Activated CD4-positive, CD25-positive, alpha-beta regulatory T cell treated with anti-CD3 and anti-CD28 coated beads, Interleukin-2, amount 50 U/mL, for 24 hours (primary cell): ENCODE measurements around the gene AADACL4.
A peak's percentile ranks its signal among the peaks of the same experiment; 100 is the strongest.

ENCODE experiments used
- ATAC-seq, 2 donors: fragments of 150-1000 bp; cut with Tn5 transposase; one replicate each; pipeline ENCODE4 v1.10.0; 2021; ENCODE audit warnings: mild to moderate bottlenecking in 1 of 2, moderate library complexity in 1 of 2

The AADACL4 gene

GRCh38 chr1:12613180-12613579 lies 30.7 kb upstream of the AADACL4 start:
- ATAC-seq: no peak

DNA sequence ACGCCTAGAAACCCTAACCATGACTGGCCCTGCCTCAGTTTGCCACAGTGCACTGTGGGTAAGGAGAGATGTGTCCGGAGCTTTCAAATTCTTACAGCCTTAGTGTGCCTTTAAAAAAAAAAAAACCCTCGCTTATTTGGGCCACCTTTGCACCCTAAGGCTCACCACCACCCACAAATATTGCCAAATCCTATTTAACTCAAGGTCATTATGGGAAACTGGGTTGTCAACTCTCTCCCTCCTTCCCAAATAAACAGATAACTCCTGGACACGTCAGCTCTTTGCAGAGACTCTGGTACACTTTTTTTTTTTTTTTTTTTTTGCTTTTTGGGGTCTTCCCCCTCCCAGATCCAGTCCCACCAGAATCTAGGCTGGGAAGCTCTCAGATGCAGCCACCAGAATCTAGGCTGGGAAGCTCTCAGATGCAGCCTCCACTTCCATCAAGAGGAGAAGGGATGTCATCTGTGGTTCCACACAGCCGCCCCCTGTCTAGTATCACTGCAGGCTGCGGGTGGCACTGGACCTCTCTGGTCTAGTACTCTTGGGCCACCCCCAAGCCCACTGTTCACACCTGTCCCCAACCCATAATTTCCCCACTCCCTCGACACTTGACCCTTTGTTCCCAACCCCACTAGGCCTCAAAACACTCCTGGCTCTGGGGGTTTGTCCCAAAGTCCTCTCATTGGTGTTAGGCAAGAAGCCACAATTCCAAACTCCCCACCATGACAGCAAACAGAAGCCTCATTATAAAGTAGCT lies 29.3 kb upstream of the AADACL4 start:
- ATAC-seq: no peak

DNA sequence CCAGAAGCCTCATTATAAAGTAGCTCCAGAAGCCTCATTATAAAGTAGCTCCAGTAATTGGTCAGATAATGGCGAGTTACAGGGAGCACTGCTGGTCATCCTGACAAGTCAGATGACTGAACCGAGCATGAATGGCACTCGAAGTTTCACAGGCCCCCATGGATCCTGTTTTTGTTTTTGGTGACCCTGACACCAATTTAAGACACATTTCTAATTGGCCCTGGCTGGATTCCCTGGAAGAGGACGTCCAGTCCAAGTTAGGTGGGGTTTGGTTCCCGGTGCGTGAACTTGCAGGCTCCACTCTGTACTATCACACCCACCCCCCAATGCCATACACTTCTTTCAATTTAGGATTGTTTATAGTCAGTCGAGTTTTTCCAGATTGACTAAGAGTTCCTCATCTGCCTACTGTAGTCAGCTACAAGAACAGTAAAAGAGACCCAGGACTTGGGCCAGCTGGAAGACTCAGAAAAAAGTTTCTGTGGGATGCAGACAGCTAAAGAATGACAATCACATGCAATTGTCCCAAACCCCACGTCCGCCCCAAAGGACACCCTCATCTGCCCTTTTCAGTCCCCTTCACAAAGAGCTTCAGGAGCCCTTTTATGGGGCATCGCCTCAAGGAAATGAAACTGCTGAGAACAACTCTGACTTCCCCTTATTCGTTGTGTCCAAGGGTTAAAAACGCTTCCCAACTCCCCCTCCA lies 28.6 kb upstream of the AADACL4 start:
- ATAC-seq: no peak

DNA sequence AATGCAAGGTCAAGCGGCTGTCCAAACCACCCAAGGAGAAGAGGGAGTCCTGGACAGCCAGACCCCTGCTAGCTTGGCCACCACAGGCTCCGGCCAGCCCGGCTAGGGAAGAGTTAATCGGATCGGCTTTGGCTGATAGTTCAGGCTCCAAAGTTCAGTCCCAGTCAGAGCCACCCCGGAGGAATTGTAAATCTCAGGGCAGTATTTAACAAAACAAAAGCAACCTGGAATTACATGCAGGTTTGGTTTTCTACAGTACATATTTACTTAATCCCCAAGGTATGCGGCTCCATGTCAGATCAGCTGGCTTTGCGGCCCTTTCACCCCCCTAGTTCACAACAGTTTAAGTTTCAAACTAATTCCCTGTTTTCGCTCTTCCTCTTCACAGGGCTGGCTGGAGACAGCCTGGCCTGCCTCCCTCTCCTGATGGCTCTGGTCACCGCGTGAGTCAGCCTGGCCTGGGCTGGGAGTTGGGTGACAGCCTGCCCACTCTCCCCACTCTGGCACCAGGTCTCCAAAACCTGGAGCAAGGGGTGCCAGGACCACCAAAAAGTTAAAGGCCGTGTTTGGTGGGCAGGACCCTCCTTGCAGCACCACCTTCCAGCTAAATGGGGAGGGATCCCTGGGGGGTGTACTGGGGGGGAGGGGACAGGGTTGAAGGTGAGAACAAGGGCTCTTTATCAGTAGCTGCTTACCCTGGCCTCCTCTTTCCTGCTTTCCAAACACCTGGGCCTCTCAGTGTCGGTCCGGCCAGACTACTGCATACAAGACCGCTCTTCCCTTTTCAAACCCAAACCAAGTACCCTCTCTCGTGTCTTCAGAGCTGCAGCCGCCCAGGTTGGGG lies 27.8 kb upstream of the AADACL4 start:
- ATAC-seq: no peak

DNA sequence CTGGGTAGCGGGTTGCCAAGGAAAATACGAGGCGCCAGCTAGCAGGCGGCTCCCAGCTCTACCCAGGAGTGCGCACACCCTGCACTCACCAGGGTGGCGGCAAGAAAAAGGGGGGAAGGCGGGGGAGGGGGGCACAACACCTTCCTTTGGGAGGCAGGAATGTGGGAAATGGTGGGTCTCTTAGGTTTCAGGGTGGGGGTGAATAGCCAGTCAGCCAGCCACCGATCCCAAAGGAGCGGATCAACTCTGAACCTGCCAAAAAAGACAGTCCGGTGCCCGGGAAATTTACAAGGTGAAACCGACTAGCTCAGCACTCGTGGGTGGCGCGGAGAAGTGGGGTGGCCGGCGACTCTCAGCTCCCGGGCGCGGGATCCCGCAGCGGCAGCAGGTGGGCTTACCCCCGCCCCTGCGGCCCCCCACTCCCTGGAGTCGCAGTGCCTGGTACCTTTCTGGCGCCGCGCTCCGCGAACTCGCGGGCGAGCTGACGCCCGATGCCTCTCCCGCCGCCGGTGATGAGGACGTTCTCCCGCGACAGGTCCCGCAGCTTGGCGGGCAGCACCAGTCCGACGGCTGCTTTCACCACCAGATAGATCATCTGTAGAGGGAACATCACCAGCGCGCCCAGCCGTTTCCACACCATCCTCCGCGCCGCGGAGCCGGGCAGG lies 27.0 kb upstream of the AADACL4 start:
- no peak for ATAC-seq

DNA sequence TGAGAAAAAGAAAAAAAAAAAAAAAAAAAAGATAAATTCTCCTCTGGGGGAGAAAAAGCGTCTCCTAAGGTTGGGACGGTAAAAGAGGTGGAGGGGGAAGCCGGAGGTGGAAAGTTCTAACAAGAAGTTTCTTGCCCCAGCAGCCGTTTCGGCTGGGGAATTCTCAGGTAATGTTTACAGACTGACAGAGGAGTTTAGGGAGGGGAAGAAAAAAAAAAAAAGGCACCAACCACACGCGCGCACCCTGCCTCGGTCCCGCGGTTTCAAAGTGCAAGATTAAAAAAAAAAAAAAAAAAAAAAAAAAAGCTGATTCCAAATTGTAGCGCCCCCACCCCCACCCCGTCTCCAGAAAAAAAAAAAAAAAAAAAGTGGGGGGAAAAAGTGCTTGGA lies 26.4 kb upstream of the AADACL4 start:
- no peak for ATAC-seq

GRCh38 chr1:12617901-12618660 lies 25.8 kb upstream of the AADACL4 start, which contains the start of gene DHRS3:
Gene DHRS3, minus strand, starts transcription at chr1:12618210. Its CDS starts 862 bp downstream, at chr1:12617348.
- peak; percentile 41 to 55 for ATAC-seq

- ATAC-seq: no peak
These were observed 25.3 kb upstream of the AADACL4 start for GRCh38 chr1:12618661-12618964.

DNA sequence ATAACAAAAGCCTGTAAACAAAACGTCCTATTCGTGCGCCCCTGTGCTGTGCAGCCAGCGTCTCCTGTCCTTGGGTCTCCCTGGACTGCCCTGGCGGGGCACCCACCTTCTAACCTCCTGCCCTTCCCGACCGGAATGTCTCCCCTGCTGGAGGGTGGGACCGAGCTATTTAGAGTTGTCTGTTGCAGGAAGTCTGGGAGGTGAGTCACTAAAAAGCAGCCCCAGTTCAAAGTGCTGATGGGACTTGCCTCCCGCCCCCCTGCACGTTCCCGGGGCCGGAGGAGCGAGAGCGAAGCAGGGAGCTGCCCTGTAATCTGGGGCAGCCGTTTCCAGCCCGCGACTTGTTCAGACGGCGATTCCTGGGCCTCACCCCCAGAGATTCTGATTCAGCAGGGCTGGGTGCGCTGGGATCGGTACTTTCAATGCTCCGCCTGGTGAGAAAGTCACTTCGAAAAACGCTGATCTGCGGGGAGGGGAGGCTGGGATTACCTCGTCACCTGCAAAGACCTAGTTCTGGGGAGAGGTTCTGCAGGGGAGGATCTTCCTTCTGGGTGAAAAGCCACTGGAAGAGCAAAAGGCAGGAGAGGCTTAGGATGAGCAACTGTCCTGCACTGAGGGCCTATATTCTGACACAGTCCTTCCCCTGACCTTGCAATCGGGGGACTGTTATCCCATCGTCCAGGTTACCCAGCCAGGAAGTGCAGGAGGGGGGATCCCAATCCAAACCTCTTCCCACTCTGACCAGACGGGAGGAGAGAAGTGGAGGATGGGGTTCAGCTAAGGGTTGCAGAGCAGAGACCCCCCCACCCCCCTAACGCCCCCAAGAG lies 24.7 kb upstream of the AADACL4 start:
- peak; percentile 36 for ATAC-seq

DNA sequence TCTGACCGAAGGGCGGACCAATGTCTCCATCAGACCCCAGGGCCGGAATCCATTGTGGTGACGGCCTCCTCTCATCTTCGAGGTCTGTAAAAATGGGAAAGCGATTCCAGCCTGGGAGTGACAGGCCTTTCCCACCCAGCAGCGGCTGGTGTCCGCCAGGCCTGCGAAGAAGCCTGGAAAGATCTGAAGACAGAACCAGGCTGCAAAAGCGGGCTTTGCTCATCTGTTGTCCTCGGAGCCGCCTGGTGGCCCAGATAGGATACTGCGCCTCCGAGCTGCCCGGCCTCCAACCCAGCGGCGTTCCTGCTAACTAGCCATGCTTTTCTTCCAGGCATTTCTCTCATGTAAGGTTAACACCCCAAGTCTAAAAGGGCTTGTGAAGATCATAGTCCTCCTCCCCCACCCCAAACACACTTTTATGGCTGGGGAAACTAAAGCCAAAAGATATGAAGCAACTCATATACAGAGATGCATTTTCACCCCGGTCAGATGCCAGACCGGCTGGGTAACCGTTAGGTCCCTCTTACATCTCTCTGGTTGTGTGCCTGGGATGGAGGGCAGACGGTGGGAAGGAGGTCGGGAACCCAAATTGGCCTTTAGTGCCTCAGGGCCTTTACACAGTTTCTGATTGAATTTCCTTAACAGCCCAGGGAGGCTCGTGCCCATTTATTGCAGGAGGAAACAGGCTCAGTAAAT lies 23.9 kb upstream of the AADACL4 start:
- peak; percentile 59 to 61 for ATAC-seq

- ATAC-seq: no peak
These were observed 23.4 kb upstream of the AADACL4 start for GRCh38 chr1:12620488-12620865.

DNA sequence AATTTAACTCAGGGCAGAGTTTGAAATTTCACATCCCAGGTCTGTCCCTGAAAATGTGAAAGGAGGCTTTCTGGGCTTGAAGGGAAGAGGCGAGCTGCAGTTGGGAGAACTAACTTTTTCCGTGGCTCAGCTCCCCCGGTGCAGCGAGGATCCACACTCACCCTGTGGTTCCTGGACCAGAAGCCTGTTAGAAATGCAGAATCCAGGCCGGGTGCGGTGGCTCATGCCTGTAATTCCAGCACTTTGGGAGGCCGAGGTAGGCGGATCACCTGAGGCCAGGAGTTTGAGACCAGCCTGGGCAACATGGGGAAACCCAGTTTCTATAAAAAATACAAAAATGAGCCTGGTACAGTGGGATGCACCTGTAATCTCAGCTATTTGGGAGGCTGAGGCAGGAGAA lies 23.0 kb upstream of the AADACL4 start:
- no peak for ATAC-seq

GRCh38 chr1:12621346-12622335 lies 22.2 kb upstream of the AADACL4 start:
- ATAC-seq: no peak

- no peak for ATAC-seq
These were observed 21.4 kb upstream of the AADACL4 start for GRCh38 chr1:12622506-12622905.

DNA sequence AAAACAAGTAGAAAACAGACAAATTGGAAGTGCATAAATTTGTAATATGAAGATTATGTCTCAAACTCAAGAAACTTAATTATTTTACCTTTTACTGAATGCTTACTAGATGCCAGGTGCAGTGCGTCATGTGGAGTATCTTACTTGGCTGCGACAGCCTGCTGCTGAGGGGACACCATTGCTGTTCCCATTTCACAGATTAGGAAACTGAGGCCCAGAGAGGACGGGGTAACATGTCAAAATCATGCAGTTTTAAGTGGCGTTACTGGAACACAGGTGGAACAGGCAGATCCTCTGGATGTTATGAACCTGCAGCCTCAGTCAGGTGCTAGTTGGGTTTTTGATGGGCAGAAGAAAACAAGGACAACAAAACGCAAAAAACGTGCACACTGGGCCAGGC lies 18.6 kb upstream of the AADACL4 start:
- no peak for ATAC-seq

DNA sequence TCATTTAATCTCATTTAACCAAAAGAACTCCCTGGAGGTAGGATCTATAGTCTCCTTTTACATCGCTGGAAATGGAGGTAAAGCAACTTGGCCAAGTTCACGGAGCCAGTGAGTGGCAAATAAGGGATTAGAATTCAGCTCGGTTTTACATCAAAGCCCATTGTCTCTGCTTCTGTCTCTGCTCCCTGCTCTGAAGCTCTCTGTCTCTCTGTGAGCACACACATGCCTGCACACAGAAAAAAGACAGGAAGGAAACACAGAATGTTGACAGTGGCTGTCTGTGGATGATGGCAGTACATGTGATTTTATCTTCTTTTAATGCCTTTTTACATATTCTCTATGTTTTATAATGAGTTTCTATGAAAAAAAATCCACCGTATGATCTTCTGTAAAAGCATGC lies 17.0 kb upstream of the AADACL4 start:
- ATAC-seq: no peak

GRCh38 chr1:12627296-12627695 lies 16.6 kb upstream of the AADACL4 start:
- ATAC-seq: no peak

DNA sequence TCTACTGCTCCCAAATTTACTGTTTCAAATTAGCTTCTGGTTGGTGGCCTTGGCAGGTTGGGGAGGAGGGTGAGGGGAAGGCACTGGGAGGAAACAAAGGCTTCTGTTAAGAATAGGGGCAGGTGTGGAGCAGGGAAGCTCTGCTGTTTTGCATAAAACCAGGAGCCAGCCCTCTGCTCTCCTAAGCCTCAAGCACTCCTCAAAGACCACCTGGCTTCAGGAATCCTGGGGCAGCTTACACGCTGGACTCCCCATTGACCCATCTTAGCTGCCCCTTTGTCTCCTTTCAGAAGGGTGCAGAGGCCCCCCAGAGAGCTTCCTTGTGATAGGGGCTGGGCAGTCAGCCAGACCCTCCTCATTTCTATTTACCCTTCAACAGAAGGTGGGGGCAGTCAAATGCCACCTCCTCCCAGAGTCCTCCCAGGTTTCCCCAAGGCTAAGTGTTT lies 14.4 kb upstream of the AADACL4 start:
- ATAC-seq: no peak
